Upper lobe of left lung (tissue), 4 donors: Measurements from ENCODE around the gene NCAPD2.
"Not testable (repeated sequence)": the region's sequence is repeated elsewhere in the genome, so short reads cannot be mapped to it uniquely, and the experiment has no call there.

Experiments used
- POLR2A ChIP-seq, 4 donors: fragments of 450-650 bp; IDR thresholded peaks; one replicate each; pipeline ENCODE4 v1.5.1; 2016 to 2017; ENCODE audit warnings: antibody characterized with exemption in 4 of 4, mild to moderate bottlenecking in 2 of 4
- POLR2AphosphoS5 ChIP-seq, 2 donors: sonication (generic); formaldehyde crosslinking; IDR thresholded peaks; one replicate each; pipeline ENCODE4 v1.5.1; 2017; ENCODE audit warnings: antibody characterized with exemption in 2 of 2
- TF ChIP-seq, protein P1 (sequence below), 6 experiments: fragments of 450-650 bp in 4 of 6; fragments of 200-600 bp in 2 of 6; sonication (generic) in 2 of 6; IDR thresholded peaks; one replicate each; pipeline ENCODE4 v1.5.1; 2016 to 2019; ENCODE audit warnings: antibody characterized with exemption in 6 of 6

DNA sequence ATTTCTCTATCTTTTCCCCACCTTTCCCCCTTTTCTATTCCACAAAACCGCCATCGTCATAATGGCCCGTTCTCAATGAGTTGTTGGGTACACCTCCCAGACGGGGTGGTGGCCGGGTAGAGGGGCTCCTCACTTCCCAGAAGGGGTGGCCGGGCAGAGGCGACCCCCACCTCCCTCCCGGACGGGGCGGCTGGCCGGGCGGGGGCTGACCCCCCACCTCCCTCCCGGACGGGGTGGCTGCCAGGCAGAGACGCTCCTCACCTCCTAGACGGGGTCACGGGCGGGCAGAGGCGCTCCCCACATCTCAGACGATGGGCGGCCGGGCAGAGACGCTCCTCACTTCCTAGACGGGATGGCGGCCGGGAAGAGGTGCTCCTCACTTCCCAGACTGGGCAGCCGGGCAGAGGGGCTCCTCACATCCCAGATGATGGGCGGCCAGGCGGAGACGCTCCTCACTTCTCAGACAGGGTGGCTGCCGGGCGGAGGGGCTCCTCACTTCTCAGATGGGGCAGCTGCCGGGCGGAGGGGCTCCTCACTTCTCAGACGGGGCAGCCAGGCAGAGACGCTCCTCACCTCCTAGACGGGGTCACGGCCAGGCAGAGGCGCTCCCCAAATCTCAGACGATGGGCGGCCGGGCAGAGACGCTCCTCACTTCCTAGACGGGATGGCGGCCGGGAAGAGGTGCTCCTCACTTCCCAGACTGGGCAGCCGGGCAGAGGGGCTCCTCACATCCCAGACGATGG is 18.5 kb upstream of the NCAPD2 start:
- not testable (repeated sequence) for TF ChIP-seq POLR2AphosphoS5, POLR2A (IDR thresholded peaks at IDR 0.05)
- TF ChIP-seq, protein P1, sequence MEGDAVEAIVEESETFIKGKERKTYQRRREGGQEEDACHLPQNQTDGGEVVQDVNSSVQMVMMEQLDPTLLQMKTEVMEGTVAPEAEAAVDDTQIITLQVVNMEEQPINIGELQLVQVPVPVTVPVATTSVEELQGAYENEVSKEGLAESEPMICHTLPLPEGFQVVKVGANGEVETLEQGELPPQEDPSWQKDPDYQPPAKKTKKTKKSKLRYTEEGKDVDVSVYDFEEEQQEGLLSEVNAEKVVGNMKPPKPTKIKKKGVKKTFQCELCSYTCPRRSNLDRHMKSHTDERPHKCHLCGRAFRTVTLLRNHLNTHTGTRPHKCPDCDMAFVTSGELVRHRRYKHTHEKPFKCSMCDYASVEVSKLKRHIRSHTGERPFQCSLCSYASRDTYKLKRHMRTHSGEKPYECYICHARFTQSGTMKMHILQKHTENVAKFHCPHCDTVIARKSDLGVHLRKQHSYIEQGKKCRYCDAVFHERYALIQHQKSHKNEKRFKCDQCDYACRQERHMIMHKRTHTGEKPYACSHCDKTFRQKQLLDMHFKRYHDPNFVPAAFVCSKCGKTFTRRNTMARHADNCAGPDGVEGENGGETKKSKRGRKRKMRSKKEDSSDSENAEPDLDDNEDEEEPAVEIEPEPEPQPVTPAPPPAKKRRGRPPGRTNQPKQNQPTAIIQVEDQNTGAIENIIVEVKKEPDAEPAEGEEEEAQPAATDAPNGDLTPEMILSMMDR (IDR thresholded peaks at IDR 0.05): not testable (repeated sequence)
